ENCODE data around the gene SIRT1.

- TF ChIP-seq POLR2A (IDR thresholded peaks at IDR 0.05; ENCODE audit: low read depth, low read length): no peak
- no peak for TF ChIP-seq CTCF (IDR thresholded peaks at IDR 0.05; ENCODE audit: extremely low read depth in 1 of 2, insufficient read depth in 1 of 2, low read depth in 1 of 2, low read length in 2 of 2)
- TF ChIP-seq POLR2AphosphoS5 (IDR thresholded peaks at IDR 0.05; ENCODE audit: insufficient read depth, low read depth, low read length): no peak
- TF ChIP-seq MAX (IDR thresholded peaks at IDR 0.05; ENCODE audit: insufficient read depth, insufficient read length): no peak
These were observed 50.8 kb downstream of the SIRT1 start for GRCh38 chr10:67935223-67935622.

All from endothelial cell of umbilical vein (primary cell).